ENCODE measurements around the gene COLEC12.

COLEC12 gene

DNA sequence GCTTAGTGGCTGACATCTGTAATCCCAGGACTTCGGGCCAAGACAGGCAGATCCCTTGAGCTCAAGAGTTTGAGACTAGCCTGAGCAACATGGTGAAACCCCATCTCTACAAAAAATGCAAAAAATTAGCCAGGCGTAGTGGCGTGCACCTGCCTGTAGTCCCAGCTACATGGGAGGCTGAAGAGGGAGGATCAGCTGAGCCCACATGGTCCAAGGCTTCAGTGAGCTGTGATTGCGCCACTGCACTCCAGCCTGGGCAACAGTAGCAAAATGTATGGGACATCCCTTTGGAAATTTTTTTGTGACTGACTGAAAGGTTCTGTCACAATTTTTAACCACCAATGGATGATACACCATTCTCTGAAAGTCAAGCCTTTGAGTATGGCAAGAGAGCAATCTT lies 6.3 kb upstream of the COLEC12 start:
- no peak for TF ChIP-seq CTCF (IDR thresholded peaks at IDR 0.05; ENCODE audit: low read length, missing control alignments)
- H3K4me3 ChIP-seq (replicated peaks; ENCODE audit: low read depth, low read length): no peak overlapping the region
- DNase-seq (ENCODE audit: low read depth): no peak

- H3K4me3 ChIP-seq (replicated peaks; ENCODE audit: low read depth, low read length): no peak overlapping the region
- no peak for TF ChIP-seq CTCF (IDR thresholded peaks at IDR 0.05; ENCODE audit: low read length, missing control alignments)
- DNase-seq (ENCODE audit: low read depth): no peak
Measured at GRCh38 chr18:506264-506663, 5.8 kb upstream of the COLEC12 start.

DNA sequence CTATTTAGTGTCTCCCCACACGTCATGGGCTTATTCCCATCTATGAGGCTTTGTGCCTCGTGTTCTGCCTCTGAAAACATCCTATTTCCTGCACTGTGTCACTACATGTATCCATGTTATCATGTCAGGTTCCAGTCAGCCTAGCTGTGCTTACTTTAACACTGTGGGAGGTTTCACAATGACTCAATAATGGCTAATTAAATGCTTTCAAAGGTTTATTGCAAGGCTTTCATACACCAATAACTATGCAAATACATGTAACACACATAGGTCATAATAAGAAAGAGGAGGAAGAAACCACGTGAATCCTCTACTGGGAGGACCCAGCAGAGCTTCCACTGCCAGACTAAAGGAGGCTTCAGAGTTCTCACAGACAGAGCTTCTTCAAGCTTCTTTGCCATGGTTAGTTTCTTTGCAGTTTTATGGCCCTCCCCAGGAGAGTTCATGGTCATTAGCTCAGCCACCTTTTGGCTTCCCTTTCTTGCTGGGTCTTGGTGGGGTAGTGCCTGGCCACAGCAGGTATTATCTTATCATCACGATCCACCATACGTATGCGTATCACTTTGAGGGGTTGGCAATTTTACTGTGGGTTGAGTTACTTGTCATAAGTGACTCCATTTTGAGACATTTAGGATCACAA lies 5.1 kb upstream of the COLEC12 start:
- TF ChIP-seq CTCF (IDR thresholded peaks at IDR 0.05; ENCODE audit: low read length, missing control alignments): no peak
- H3K4me3 ChIP-seq (replicated peaks; ENCODE audit: low read depth, low read length): no peak overlapping the region
- DNase-seq (ENCODE audit: low read depth): no peak

DNA sequence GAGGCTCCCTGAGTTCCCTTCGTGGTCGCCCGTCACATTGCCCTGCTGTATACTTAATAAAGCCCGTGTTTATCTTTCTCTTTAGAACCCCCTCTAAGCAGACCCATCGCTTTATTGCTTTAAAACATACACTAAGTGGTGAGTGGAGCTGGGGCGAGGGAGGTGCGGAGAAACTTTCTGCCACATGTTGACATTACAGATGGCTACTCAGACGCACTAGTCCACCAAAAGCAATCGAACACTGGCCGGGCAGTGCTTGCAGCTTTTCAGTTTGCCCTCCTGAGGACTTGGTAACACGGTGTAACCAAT lies 859 bp upstream of the COLEC12 start:
- H3K4me3 ChIP-seq (replicated peaks; ENCODE audit: low read depth, low read length): no peak overlapping the region
- DNase-seq (ENCODE audit: low read depth): no peak
- TF ChIP-seq CTCF (IDR thresholded peaks at IDR 0.05; ENCODE audit: low read length, missing control alignments): no peak

- no peak for TF ChIP-seq CTCF (IDR thresholded peaks at IDR 0.05; ENCODE audit: low read length, missing control alignments)
- H3K4me3 ChIP-seq (replicated peaks; ENCODE audit: low read depth, low read length): peak overlapping the region; percentile 64
- DNase-seq (ENCODE audit: low read depth): peak; percentile 43
Measured at GRCh38 chr18:499776-500631, 497 bp downstream of the COLEC12 start.

- peak overlapping the region; percentile 64 for H3K4me3 ChIP-seq (replicated peaks; ENCODE audit: low read depth, low read length)
- DNase-seq (ENCODE audit: low read depth): peak; percentile 63
- no peak for TF ChIP-seq CTCF (IDR thresholded peaks at IDR 0.05; ENCODE audit: low read length, missing control alignments)
Measured at GRCh38 chr18:498931-499775, 1.3 kb downstream of the COLEC12 start.
